Bronchial epithelial cell (primary cell): ENCODE measurements around the gene FAM209A. TPM values are rescaled to one million over a fixed set of nuclear protein-coding genes. Genes with fewer than 3 reads are reported as not detected.

Experiments
- DNase-seq: peaks from one replicate; pipeline ENCODE4 v3.0.0-alpha.2; 2010; ENCODE audit warnings: low read depth
- FAIRE-seq: peaks from 2 replicates; lab custom pipeline; 2011; peaks lifted over from hg19 to GRCh38; lab: Jason Lieb, UNC
- H3K27me3 ChIP-seq: 2 replicates; pipeline ENCODE4 v1.5.1; 2011; ENCODE audit warnings: low read length; ENCODE audit not compliant: control insufficient read depth, insufficient read depth
- H3K36me3 ChIP-seq: 2 replicates; pipeline ENCODE4 v1.5.1; 2011; ENCODE audit warnings: low read length; ENCODE audit not compliant: control insufficient read depth, insufficient read depth
- H3K4me3 ChIP-seq: 2 replicates; pipeline ENCODE4 v1.5.1; 2011; ENCODE audit warnings: mild to moderate bottlenecking, low read depth, low read length, control low read depth
- CTCF ChIP-seq: IDR thresholded peaks from 2 replicates; pipeline ENCODE4 v1.5.1; 2011; ENCODE audit warnings: mild to moderate bottlenecking, moderate library complexity, low read length, control low read depth, inconsistent platforms; ENCODE audit not compliant: insufficient read depth, severe bottlenecking
- total RNA-seq: library from RNA; depleted of rRNA; stranded (reverse); fragments of >200 nt; gene quantifications from 2 replicates; pipeline ENCODE4 v1.2.1, GENCODE V29; 2014

Gene FAM209A
- total RNA-seq, 1 donor from 2014 or later, result not detected

- FAIRE-seq (no peak), DNase-seq (peak; percentile 39)
- Histone ChIP-seq H3K36me3 (no peaks in the 10 kb centered on the region), H3K4me3 (no peak overlapping the region), H3K27me3 (no peaks in the 10 kb centered on the region)
- TF ChIP-seq CTCF, result no peak
These were observed 42.1 kb downstream of the FAM209A start for GRCh38 chr20:56566621-56567020.

- H3K36me3 ChIP-seq, result no peaks in the 10 kb centered on the region
- FAIRE-seq (no peak), DNase-seq (no peak)
- no peaks in the 10 kb centered on the region for H3K27me3 ChIP-seq
- H3K4me3 ChIP-seq, result no peak overlapping the region
- TF ChIP-seq CTCF, result no peak
These were observed 46.3 kb downstream of the FAM209A start for GRCh38 chr20:56570832-56571231.

DNA sequence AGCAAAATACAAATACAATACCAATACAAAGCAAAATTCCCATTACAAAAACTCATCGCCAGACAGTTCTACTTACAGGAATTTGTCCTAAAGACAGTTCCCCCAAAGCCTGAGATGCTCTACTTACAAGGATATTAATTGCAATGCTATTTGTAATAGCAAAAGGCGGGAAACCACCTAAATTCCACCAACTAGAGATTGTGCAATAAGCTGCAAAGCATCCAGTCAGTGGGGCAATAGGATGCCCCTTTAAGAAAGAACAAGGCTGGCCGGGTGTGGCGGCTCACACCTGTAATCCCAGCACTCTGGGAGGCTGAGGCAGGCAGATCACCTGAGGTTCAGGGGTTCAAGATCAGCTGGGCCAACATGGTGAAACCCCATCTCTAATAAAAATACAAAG lies 47.6 kb downstream of the FAM209A start:
- no peak for FAIRE-seq
- TF ChIP-seq CTCF, result no peak

GRCh38 chr20:56573986-56574385 lies 49.4 kb downstream of the FAM209A start:
- TF ChIP-seq CTCF, result no peak
- Histone ChIP-seq H3K4me3 (no peak overlapping the region), H3K36me3 (no peaks in the 10 kb centered on the region), H3K27me3 (no peaks in the 10 kb centered on the region)
- DNase-seq (no peak), FAIRE-seq (no peak)

More for the DNA sequence above, 47.6 kb downstream of the FAM209A start:
- H3K4me3 ChIP-seq, result no peak overlapping the region
- peak; percentile 32 for DNase-seq
- no peaks in the 10 kb centered on the region for H3K27me3 ChIP-seq
- no peaks in the 10 kb centered on the region for H3K36me3 ChIP-seq

- no peaks in the 10 kb centered on the region for H3K27me3 ChIP-seq
- no peaks in the 10 kb centered on the region for H3K36me3 ChIP-seq
- FAIRE-seq, result no peak
- DNase-seq, result peak; percentile 74
- no peak overlapping the region for H3K4me3 ChIP-seq
- TF ChIP-seq CTCF, result no peak
These were observed 50.1 kb downstream of the FAM209A start for GRCh38 chr20:56574531-56575142.

DNA sequence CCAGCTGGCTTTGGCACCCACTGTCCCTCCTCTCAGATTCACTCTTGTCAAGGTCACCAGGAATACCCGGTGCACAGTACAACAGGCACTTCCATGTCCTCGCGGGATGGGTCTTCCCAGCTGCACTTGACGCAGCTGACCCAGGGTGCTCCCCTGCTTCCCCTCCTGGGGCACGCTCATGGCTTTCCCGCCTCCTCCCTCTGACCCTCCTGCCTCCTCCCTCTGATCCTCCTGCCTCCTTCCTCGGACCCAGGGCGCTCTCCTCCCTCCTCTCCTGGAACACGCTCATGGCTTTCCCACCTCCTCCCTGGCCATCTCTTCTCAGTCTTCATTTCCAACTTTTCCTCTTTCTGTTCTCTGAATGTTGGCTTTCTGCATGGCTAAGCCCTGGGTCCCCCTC lies 50.6 kb downstream of the FAM209A start:
- H3K27me3 ChIP-seq, result no peaks in the 10 kb centered on the region
- FAIRE-seq, result no peak
- H3K4me3 ChIP-seq, result no peak overlapping the region
- H3K36me3 ChIP-seq, result no peaks in the 10 kb centered on the region
- no peak for TF ChIP-seq CTCF
- DNase-seq, result no peak
